Measurements from ENCODE around the gene DACH1. TPM values are rescaled to one million over a fixed set of nuclear protein-coding genes. Genes with fewer than 3 reads are reported as not detected.

Gene DACH1
- polyA plus RNA-seq, 3 donors: 0.03 to 0.69 (median 0.26) TPM

DNA sequence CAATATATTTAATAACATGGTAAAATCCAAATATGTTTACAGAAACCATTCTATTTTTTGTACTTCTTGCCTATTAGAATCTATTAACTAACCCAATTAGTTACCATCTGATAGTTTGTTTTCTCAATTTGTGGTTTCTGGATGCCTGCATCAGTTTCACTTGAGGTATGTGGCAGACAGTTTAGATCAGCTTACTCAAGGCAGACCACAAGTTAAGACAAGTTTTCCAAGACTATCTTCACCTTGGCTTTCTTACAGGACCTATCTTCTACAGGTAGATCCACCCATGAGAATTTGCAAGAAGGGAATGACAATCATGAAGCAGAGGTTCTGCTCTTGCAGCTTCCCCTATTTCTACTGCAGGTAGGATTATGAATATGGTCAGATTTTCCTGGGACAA lies 458.6 kb downstream of the DACH1 start:
- H3K9ac ChIP-seq (ENCODE audit: insufficient read depth, low read length, poor library complexity, severe bottlenecking): no peak overlapping the region
- no peaks in the 10 kb centered on the region for H3K27me3 ChIP-seq (ENCODE audit: control insufficient read depth in 2 of 2, insufficient read depth in 2 of 2, low read length in 2 of 2)
- intact Hi-C loops (cut with micrococcal nuclease): no loop called here
- H3K9me3 Mint-ChIP-seq: peaks cover 0 to 7% (median 0%) of the 10 kb centered on the region in 7 donors
- no peaks in the 10 kb centered on the region for H3K4me1 ChIP-seq (ENCODE audit: control insufficient read depth in 1 of 2, insufficient read depth in 2 of 2, low read length in 2 of 2)
- H3K27ac ChIP-seq (ENCODE audit: low read depth in 1 of 2, low read length in 2 of 2): no peak overlapping the region
- H3K9me3 ChIP-seq (replicated peaks in 1 of 2; ENCODE audit: control insufficient read depth in 1 of 2, insufficient read depth in 1 of 2, low read length in 2 of 2): no peaks in the 10 kb centered on the region
- TF ChIP-seq CTCF (IDR thresholded peaks at IDR 0.05): no peak
- H3K36me3 Mint-ChIP-seq: no peaks in the 10 kb centered on the region
- peaks cover 2% of the 10 kb centered on the region for H3K4me1 Mint-ChIP-seq
- DNase-seq: no peak
- no peaks in the 10 kb centered on the region for H3K79me2 ChIP-seq (ENCODE audit: insufficient read depth, low read length)
- H3K4me3 ChIP-seq (replicated peaks in 1 of 3; ENCODE audit: low read depth in 2 of 3, low read length in 3 of 3): no peak overlapping the region
- no peak overlapping the region for H3K27ac Mint-ChIP-seq
- no peaks in the 10 kb centered on the region for H3K36me3 ChIP-seq (replicated peaks in 1 of 2; ENCODE audit: control insufficient read depth in 1 of 2, insufficient read depth in 2 of 2, low read length in 2 of 2)
- H2AFZ ChIP-seq (ENCODE audit: insufficient read depth, low read depth, low read length, poor library complexity, severe bottlenecking): no peak overlapping the region
- no peak overlapping the region for H3K4me3 Mint-ChIP-seq
- H4K20me1 ChIP-seq (ENCODE audit: insufficient read depth, low read length): no peaks in the 10 kb centered on the region
- no peak overlapping the region for H3K4me2 ChIP-seq (replicated peaks; ENCODE audit: extremely low read depth, low read length, poor library complexity, severe bottlenecking)
- no peaks in the 10 kb centered on the region for H3K27me3 Mint-ChIP-seq (ENCODE audit: low read depth in 3 of 3)

DNA sequence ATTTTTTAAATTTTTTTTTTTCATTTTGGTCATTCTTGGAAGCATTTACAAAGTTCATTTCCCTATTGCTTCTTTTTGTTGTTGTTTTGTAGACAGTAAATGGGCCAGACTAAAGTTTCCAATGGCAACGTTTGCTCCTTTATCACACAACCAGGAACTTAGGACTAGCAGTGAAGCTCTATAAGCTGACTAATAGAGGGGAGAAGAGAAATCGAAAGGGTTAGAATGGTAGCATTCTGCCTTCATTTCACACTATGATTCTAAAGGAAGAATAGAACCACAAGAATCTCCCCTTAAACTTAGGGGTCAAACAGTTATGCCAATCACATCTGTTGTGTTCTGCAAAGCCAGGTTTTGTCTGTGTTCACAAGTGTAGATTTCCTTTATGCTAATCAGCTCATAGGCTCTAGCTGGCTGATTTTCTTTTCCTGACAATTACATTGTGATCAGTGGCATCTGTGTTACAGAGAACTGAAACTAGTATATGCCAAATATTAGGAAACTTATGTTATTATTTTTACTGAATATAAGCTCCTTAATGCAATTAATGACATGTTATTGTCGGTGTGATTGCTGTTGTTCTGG lies 467.3 kb downstream of the DACH1 start:
- Histone ChIP-seq H3K9ac (ENCODE audit: insufficient read depth, low read length, poor library complexity, severe bottlenecking) (no peak overlapping the region), H3K27ac (ENCODE audit: low read depth in 1 of 2, low read length in 2 of 2) (no peak overlapping the region), H3K79me2 (ENCODE audit: insufficient read depth, low read length) (no peaks in the 10 kb centered on the region), H3K4me3 (replicated peaks in 1 of 3; ENCODE audit: low read depth in 2 of 3, low read length in 3 of 3) (no peak overlapping the region), H3K36me3 (replicated peaks in 1 of 2; ENCODE audit: control insufficient read depth in 1 of 2, insufficient read depth in 2 of 2, low read length in 2 of 2) (no peaks in the 10 kb centered on the region), H3K9me3 (replicated peaks in 1 of 2; ENCODE audit: control insufficient read depth in 1 of 2, insufficient read depth in 1 of 2, low read length in 2 of 2) (no peaks in the 10 kb centered on the region), H4K20me1 (ENCODE audit: insufficient read depth, low read length) (no peaks in the 10 kb centered on the region), H3K4me2 (replicated peaks; ENCODE audit: extremely low read depth, low read length, poor library complexity, severe bottlenecking) (no peak overlapping the region), H3K27me3 (ENCODE audit: control insufficient read depth in 2 of 2, insufficient read depth in 2 of 2, low read length in 2 of 2) (no peaks in the 10 kb centered on the region), H2AFZ (ENCODE audit: insufficient read depth, low read depth, low read length, poor library complexity, severe bottlenecking) (no peak overlapping the region), H3K4me1 (ENCODE audit: control insufficient read depth in 1 of 2, insufficient read depth in 2 of 2, low read length in 2 of 2) (no peaks in the 10 kb centered on the region)
- peaks cover 0 to 2% (median 0%) of the 10 kb centered on the region in 7 donors for H3K9me3 Mint-ChIP-seq
- no peak overlapping the region for H3K4me3 Mint-ChIP-seq
- H3K36me3 Mint-ChIP-seq: no peaks in the 10 kb centered on the region
- WGBS (ENCODE audit: insufficient coverage): no CpG with 5 or more reads among the region's 3 CpGs
- no peak overlapping the region for H3K27ac Mint-ChIP-seq
- no peaks in the 10 kb centered on the region for H3K27me3 Mint-ChIP-seq (ENCODE audit: low read depth in 3 of 3)
- intact Hi-C loops (cut with micrococcal nuclease): no loop called here
- TF ChIP-seq CTCF (IDR thresholded peaks at IDR 0.05): no peak
- no peak for DNase-seq
- H3K4me1 Mint-ChIP-seq: no peaks in the 10 kb centered on the region

Measured in CD14-positive monocyte (primary cell).